GM23338 (cell line): ENCODE data around the gene ERP27. TPM values are rescaled to one million over a fixed set of nuclear protein-coding genes. Genes with fewer than 3 reads are reported as not detected.

Experiments
- ATAC-seq: fragments of 200-7000 bp; cut with Tn5 transposase; 3 replicates; pipeline ENCODE4 v1.9.1; 2020
- DNase-seq: peaks from one replicate; pipeline ENCODE4 v3.0.0-alpha.2; 2015; ENCODE audit warnings: low spot score
- H2AFZ ChIP-seq: fragments of 200-600 bp; sonication (generic); 2 replicates; pipeline ENCODE4 v1.8.0; 2016; ENCODE audit warnings: antibody characterized with exemption, mild to moderate bottlenecking, moderate library complexity
- H3F3A ChIP-seq: fragments of 200-600 bp; sonication (generic); replicated peaks from 2 replicates; pipeline ENCODE4 v1.8.0; 2017; ENCODE audit warnings: antibody characterized with exemption, mixed run types, low read depth
- H3K27ac ChIP-seq: fragments of 200-600 bp; sonication (generic); 2 replicates; pipeline ENCODE4 v1.6.1; 2016; ENCODE audit warnings: low read depth
- H3K27me3 ChIP-seq: fragments of 200-600 bp; sonication (generic); 2 replicates; pipeline ENCODE4 v1.8.0; 2016; ENCODE audit warnings: mild to moderate bottlenecking, mixed run types, moderate library complexity; ENCODE audit not compliant: insufficient read depth
- H3K36me3 ChIP-seq: fragments of 200-600 bp; sonication (generic); 2 replicates; pipeline ENCODE4 v1.8.0; 2016; ENCODE audit warnings: mild to moderate bottlenecking; ENCODE audit not compliant: insufficient read depth
- H3K4me1 ChIP-seq: fragments of 200-600 bp; sonication (generic); 2 replicates; pipeline ENCODE4 v1.8.0; 2016; ENCODE audit warnings: mild to moderate bottlenecking, moderate library complexity; ENCODE audit not compliant: insufficient read depth
- H3K4me2 ChIP-seq: fragments of 200-600 bp; sonication (generic); 2 replicates; pipeline ENCODE4 v1.7.1; 2017; ENCODE audit warnings: mixed run types
- H3K4me3 ChIP-seq: fragments of 200-600 bp; sonication (generic); 2 replicates; pipeline ENCODE4 v1.6.1; 2016; ENCODE audit warnings: mixed run types
- H3K79me2 ChIP-seq: fragments of 200-600 bp; sonication (generic); replicated peaks from 2 replicates; pipeline ENCODE4 v1.8.0; 2017; ENCODE audit warnings: mild to moderate bottlenecking; ENCODE audit not compliant: insufficient read depth
- H3K9me2 ChIP-seq: fragments of 200-600 bp; sonication (generic); 2 replicates; pipeline ENCODE4 v1.8.0; 2017; ENCODE audit not compliant: insufficient read depth
- H4K20me1 ChIP-seq: fragments of 200-600 bp; sonication (generic); replicated peaks from 2 replicates; pipeline ENCODE4 v1.8.0; 2017; ENCODE audit warnings: mild to moderate bottlenecking; ENCODE audit not compliant: insufficient read depth
- H3K27ac Mint-ChIP-seq: 2 replicates; pipeline ENCODE4 v1.8.0; 2020; ENCODE audit warnings: inconsistent platforms, mild to moderate bottlenecking, moderate library complexity, mixed read lengths
- H3K27me3 Mint-ChIP-seq: 3 replicates; pipeline ENCODE4 v1.8.0; 2022; ENCODE audit warnings: low read depth, mild to moderate bottlenecking, moderate library complexity, mixed read lengths, inconsistent platforms; ENCODE audit not compliant: insufficient read depth, poor library complexity
- H3K36me3 Mint-ChIP-seq: 3 replicates; pipeline ENCODE4 v1.8.0; 2021; ENCODE audit warnings: low read depth, mild to moderate bottlenecking, inconsistent platforms, moderate library complexity, mixed read lengths
- H3K4me1 Mint-ChIP-seq: 3 replicates; pipeline ENCODE4 v1.8.0; 2020; ENCODE audit warnings: mild to moderate bottlenecking, inconsistent platforms, mixed read lengths
- H3K4me3 Mint-ChIP-seq: 3 replicates; pipeline ENCODE4 v1.8.0; 2021; ENCODE audit warnings: moderate library complexity, mild to moderate bottlenecking, inconsistent platforms, mixed read lengths
- H3K9me3 Mint-ChIP-seq: 3 replicates; pipeline ENCODE4 v1.8.0; 2020; ENCODE audit warnings: moderate library complexity, mild to moderate bottlenecking, inconsistent platforms, mixed read lengths
- CREB1 ChIP-seq: fragments of 250-450 bp; sonication (Bioruptor Pico); IDR thresholded peaks from 2 replicates; pipeline ENCODE4 v1.5.0; 2020; ENCODE audit warnings: low read depth, mild to moderate bottlenecking, moderate library complexity
- EZH2 ChIP-seq: fragments of 200-600 bp; sonication (generic); IDR thresholded peaks from one replicate; pipeline ENCODE4 v1.8.0; 2017; ENCODE audit warnings: antibody characterized with exemption, mild to moderate bottlenecking, low read depth; ENCODE audit not compliant: unreplicated experiment
- EZH2phosphoT487 ChIP-seq: fragments of 200-600 bp; sonication (generic); IDR thresholded peaks from one replicate; pipeline ENCODE4 v1.8.1; 2018; ENCODE audit warnings: antibody characterized with exemption; ENCODE audit not compliant: unreplicated experiment
- JUNB ChIP-seq: IDR thresholded peaks from one replicate; pipeline ENCODE4 v1.6.1; 2016; ENCODE audit warnings: antibody characterized with exemption; ENCODE audit not compliant: unreplicated experiment
- NANOG ChIP-seq: IDR thresholded peaks from 2 replicates; pipeline ENCODE4 v1.6.1; 2016; ENCODE audit warnings: antibody characterized with exemption, borderline replicate concordance
- POLR2AphosphoS5 ChIP-seq: IDR thresholded peaks from 2 replicates; pipeline ENCODE4 v1.6.1; 2016; ENCODE audit warnings: antibody characterized with exemption, low read depth
- STAT1 ChIP-seq: IDR thresholded peaks from one replicate; pipeline ENCODE4 v1.6.1; 2016; ENCODE audit warnings: antibody characterized with exemption; ENCODE audit not compliant: unreplicated experiment
- ZNF114 ChIP-seq: fragments of 250-450 bp; sonication (Bioruptor Pico); IDR thresholded peaks from 2 replicates; pipeline ENCODE4 v1.5.0; 2020; ENCODE audit warnings: mild to moderate bottlenecking, moderate library complexity
- ZNF331 ChIP-seq: fragments of 250-450 bp; sonication (Bioruptor Pico); IDR thresholded peaks from 2 replicates; pipeline ENCODE4 v1.5.0; 2020; ENCODE audit warnings: low read depth, mild to moderate bottlenecking, moderate library complexity
- polyA plus RNA-seq: library from polyadenylated mRNA; unstranded; fragments of >200 nt; fragmentation: Nextera tagmentation; extraction: Ambion mirVana; gene quantifications from 2 replicates; pipeline ENCODE4 v1.2.1, GENCODE V29; 2016
- total RNA-seq: library from RNA; depleted of rRNA; stranded (reverse); fragments of >200 nt; shearing (Covaris generic); gene quantifications from 2 replicates; pipeline ENCODE4 v1.2.3, GENCODE V29; 2014
- TF ChIP-seq, protein P1 (sequence below): IDR thresholded peaks from 2 replicates; pipeline ENCODE4 v1.6.1; 2016; ENCODE audit warnings: antibody characterized with exemption
- TF ChIP-seq, protein P2 (sequence below): IDR thresholded peaks from one replicate; pipeline ENCODE4 v1.6.1; 2018; ENCODE audit warnings: antibody characterized with exemption; ENCODE audit not compliant: unreplicated experiment
- TF ChIP-seq, protein P3 (sequence below), 2 experiments: fragments of 200-600 bp in 1 of 2; sonication (generic) in 1 of 2; conservative IDR thresholded peaks; 2 replicates each; pipeline versions ENCODE4 v1.5.1 to v1.6.1; 2016 to 2017; ENCODE audit warnings: antibody characterized with exemption in 2 of 2, low read depth in 2 of 2, mild to moderate bottlenecking in 2 of 2, moderate library complexity in 1 of 2

ERP27 gene
- total and polyA plus RNA-seq, 2 experiments from 2014 or later = not detected

DNA sequence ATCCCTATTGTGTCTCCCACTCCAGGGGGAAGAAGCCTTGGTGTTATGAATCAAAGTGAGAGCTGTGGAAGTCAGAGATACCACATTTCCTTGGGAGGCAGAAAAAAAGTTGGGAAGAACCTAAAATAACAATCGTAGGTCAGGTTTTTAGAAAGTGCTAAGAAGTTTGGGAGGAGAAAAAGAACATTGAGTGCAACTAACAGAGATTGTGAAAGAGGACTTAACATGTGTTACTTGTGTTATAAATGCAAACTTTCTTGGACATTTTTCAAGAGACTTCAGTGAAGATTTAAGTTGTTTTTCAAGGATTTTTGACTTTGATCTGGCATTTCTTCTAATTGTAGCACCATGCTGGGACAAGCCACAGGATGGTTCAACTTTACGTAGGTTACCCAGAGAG lies 7.8 kb upstream of the ERP27 start (continued):
- TF ChIP-seq, protein P1, sequence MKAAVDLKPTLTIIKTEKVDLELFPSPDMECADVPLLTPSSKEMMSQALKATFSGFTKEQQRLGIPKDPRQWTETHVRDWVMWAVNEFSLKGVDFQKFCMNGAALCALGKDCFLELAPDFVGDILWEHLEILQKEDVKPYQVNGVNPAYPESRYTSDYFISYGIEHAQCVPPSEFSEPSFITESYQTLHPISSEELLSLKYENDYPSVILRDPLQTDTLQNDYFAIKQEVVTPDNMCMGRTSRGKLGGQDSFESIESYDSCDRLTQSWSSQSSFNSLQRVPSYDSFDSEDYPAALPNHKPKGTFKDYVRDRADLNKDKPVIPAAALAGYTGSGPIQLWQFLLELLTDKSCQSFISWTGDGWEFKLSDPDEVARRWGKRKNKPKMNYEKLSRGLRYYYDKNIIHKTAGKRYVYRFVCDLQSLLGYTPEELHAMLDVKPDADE = no peak
- TF ChIP-seq ZNF331 (CRISPR knock-in tag) = no peak

DNA sequence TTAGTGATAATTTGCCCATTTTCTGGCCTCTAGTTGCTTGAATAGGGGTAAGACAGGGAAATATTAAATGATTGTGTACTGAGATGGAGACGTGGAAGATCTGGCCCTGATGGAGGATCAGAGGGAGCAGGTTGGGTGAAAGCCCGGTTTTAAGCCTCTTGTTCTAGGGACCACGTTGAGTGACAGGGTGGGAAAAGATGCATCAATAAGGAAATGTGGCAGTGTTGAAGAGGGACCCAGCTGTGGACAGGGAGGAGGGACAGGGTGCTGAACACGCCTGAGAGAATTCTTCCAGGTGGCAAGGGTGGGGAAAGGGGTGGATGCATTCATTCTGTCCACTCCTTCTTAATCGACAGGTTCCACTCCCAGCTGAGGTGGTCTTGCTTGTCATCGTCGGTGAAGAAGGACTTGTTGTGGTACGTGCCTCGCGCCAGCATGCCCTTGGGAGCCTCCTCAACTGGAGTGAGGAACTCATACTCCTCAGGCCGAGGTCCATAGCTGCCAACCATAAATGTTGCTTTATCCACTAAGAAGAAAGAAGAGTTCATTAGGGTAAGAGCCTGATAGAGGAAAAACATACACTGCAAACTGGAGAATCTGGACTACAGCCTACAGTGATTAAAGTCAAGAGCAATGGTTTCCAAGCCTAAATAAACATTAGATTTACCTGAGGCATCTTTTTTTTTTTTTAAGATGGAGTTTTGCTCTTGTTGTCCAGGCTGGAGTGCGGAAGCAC lies 4.0 kb upstream of the ERP27 start:
- Mint-ChIP-seq H3K9me3 (no peaks in the 10 kb centered on the region), H3K27me3 (no peaks in the 10 kb centered on the region), H3K36me3 (no peaks in the 10 kb centered on the region), H3K27ac (no peak overlapping the region), H3K4me3 (no peak overlapping the region), H3K4me1 (peaks cover under 1% of the 10 kb centered on the region; the same call in 2 of the 3 replicates)
- H3K27ac ChIP-seq = no peak overlapping the region
- ATAC-seq = no peak
- peaks cover 3% of the 10 kb centered on the region; the same call in 1 of the 2 replicates for H3K9me2 ChIP-seq
- H3F3A ChIP-seq = no peaks in the 10 kb centered on the region
- H3K4me2 ChIP-seq = no peak overlapping the region
- no peaks in the 10 kb centered on the region for H3K79me2 ChIP-seq
- H2AFZ ChIP-seq = no peak overlapping the region
- TF ChIP-seq POLR2AphosphoS5 (no peak), CREB1 (no peak), EZH2 (no peak), ZNF114 (CRISPR knock-in tag) (no peak), EZH2phosphoT487 (no peak), STAT1 (no peak), NANOG (no peak), JUNB (no peak), ZNF331 (CRISPR knock-in tag) (no peak)
- TF ChIP-seq, protein P2, sequence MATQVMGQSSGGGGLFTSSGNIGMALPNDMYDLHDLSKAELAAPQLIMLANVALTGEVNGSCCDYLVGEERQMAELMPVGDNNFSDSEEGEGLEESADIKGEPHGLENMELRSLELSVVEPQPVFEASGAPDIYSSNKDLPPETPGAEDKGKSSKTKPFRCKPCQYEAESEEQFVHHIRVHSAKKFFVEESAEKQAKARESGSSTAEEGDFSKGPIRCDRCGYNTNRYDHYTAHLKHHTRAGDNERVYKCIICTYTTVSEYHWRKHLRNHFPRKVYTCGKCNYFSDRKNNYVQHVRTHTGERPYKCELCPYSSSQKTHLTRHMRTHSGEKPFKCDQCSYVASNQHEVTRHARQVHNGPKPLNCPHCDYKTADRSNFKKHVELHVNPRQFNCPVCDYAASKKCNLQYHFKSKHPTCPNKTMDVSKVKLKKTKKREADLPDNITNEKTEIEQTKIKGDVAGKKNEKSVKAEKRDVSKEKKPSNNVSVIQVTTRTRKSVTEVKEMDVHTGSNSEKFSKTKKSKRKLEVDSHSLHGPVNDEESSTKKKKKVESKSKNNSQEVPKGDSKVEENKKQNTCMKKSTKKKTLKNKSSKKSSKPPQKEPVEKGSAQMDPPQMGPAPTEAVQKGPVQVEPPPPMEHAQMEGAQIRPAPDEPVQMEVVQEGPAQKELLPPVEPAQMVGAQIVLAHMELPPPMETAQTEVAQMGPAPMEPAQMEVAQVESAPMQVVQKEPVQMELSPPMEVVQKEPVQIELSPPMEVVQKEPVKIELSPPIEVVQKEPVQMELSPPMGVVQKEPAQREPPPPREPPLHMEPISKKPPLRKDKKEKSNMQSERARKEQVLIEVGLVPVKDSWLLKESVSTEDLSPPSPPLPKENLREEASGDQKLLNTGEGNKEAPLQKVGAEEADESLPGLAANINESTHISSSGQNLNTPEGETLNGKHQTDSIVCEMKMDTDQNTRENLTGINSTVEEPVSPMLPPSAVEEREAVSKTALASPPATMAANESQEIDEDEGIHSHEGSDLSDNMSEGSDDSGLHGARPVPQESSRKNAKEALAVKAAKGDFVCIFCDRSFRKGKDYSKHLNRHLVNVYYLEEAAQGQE = no peak
- TF ChIP-seq, protein P3, sequence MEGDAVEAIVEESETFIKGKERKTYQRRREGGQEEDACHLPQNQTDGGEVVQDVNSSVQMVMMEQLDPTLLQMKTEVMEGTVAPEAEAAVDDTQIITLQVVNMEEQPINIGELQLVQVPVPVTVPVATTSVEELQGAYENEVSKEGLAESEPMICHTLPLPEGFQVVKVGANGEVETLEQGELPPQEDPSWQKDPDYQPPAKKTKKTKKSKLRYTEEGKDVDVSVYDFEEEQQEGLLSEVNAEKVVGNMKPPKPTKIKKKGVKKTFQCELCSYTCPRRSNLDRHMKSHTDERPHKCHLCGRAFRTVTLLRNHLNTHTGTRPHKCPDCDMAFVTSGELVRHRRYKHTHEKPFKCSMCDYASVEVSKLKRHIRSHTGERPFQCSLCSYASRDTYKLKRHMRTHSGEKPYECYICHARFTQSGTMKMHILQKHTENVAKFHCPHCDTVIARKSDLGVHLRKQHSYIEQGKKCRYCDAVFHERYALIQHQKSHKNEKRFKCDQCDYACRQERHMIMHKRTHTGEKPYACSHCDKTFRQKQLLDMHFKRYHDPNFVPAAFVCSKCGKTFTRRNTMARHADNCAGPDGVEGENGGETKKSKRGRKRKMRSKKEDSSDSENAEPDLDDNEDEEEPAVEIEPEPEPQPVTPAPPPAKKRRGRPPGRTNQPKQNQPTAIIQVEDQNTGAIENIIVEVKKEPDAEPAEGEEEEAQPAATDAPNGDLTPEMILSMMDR (conservative IDR thresholded peaks at IDR 0.05; ENCODE audit: low read depth in 2 of 2) = no peak
- TF ChIP-seq, protein P1 = no peak
- no peak overlapping the region for H3K4me3 ChIP-seq
- H3K27me3 ChIP-seq = no peaks in the 10 kb centered on the region
- H3K36me3 ChIP-seq = no peaks in the 10 kb centered on the region
- no peaks in the 10 kb centered on the region for H3K4me1 ChIP-seq
- DNase-seq = no peak
- H4K20me1 ChIP-seq = no peaks in the 10 kb centered on the region
